GM12878 (cell line): Measurements from ENCODE around the gene TMEM14B.

ENCODE experiments used
- CREB1 ChIP-seq: IDR thresholded peaks from 2 replicates; pipeline ENCODE4 v1.6.1; 2012; ENCODE audit warnings: low read depth, mild to moderate bottlenecking, inconsistent platforms
- EZH2 ChIP-seq: IDR thresholded peaks from 2 replicates; pipeline ENCODE4 v1.6.1; 2012; ENCODE audit warnings: low read depth, mild to moderate bottlenecking, control low read depth, inconsistent platforms, low read length, borderline replicate concordance; ENCODE audit not compliant: control insufficient read depth
- SUZ12 ChIP-seq: fragments of 200-600 bp; sonication (generic); IDR thresholded peaks from one replicate; pipeline ENCODE4 v1.6.1; 2018; ENCODE audit warnings: antibody characterized with exemption, mild to moderate bottlenecking; ENCODE audit not compliant: unreplicated experiment
- YY1 ChIP-seq: IDR thresholded peaks from 2 replicates; pipeline ENCODE4 v1.6.1; 2011; ENCODE audit warnings: low read depth, mild to moderate bottlenecking, low read length
- TF ChIP-seq, protein P1 (sequence below): fragments of 450-650 bp; IDR thresholded peaks from 2 replicates; pipeline ENCODE4 v1.6.1; 2017; ENCODE audit warnings: mild to moderate bottlenecking
- TF ChIP-seq, protein P2 (sequence below): fragments of 450-650 bp; formaldehyde crosslinking; IDR thresholded peaks from 2 replicates; pipeline ENCODE4 v1.4.0; 2022; ENCODE audit warnings: mild to moderate bottlenecking, moderate library complexity

DNA sequence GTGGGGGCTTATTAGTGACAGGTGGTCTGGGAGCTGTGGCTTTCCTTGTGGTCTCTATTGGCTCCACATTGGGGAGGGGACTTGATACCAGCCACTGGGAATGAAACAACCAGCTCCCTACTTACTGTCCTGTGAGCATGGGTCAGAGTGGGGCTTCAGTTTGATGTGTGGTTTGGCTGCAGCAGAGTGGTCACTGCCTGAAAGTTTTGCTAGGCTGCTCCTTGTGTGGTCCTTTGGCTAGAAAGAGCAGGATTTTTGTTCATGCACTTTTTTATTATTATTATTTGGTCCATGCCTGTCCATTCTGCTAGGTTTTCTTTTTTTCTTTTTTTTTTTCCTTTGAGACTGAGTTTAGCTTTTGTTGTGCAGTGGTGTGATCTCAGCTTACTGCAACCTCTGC lies 7.5 kb upstream of the TMEM14B start:
- no peak for TF ChIP-seq SUZ12
- no peak for TF ChIP-seq EZH2
- no peak for TF ChIP-seq CREB1
- TF ChIP-seq YY1 = no peak
- TF ChIP-seq, protein P1, sequence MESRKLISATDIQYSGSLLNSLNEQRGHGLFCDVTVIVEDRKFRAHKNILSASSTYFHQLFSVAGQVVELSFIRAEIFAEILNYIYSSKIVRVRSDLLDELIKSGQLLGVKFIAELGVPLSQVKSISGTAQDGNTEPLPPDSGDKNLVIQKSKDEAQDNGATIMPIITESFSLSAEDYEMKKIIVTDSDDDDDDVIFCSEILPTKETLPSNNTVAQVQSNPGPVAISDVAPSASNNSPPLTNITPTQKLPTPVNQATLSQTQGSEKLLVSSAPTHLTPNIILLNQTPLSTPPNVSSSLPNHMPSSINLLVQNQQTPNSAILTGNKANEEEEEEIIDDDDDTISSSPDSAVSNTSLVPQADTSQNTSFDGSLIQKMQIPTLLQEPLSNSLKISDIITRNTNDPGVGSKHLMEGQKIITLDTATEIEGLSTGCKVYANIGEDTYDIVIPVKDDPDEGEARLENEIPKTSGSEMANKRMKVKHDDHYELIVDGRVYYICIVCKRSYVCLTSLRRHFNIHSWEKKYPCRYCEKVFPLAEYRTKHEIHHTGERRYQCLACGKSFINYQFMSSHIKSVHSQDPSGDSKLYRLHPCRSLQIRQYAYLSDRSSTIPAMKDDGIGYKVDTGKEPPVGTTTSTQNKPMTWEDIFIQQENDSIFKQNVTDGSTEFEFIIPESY = no peak
- TF ChIP-seq, protein P2, sequence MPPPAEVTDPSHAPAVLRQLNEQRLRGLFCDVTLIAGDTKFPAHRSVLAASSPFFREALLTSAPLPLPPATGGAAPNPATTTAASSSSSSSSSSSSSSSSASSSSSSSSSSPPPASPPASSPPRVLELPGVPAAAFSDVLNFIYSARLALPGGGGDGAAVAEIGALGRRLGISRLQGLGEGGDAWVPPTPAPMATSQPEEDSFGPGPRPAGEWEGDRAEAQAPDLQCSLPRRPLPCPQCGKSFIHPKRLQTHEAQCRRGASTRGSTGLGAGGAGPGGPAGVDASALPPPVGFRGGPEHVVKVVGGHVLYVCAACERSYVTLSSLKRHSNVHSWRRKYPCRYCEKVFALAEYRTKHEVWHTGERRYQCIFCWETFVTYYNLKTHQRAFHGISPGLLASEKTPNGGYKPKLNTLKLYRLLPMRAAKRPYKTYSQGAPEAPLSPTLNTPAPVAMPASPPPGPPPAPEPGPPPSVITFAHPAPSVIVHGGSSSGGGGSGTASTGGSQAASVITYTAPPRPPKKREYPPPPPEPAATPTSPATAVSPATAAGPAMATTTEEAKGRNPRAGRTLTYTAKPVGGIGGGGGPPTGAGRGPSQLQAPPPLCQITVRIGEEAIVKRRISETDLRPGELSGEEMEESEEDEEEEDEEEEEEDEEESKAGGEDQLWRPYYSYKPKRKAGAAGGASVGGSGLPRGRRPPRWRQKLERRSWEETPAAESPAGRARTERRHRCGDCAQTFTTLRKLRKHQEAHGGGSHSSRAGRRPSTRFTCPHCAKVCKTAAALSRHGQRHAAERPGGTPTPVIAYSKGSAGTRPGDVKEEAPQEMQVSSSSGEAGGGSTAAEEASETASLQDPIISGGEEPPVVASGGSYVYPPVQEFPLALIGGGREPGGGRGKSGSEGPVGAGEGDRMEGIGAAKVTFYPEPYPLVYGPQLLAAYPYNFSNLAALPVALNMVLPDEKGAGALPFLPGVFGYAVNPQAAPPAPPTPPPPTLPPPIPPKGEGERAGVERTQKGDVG = no peak
